Measurements from ENCODE around the gene ASB16.

DNA sequence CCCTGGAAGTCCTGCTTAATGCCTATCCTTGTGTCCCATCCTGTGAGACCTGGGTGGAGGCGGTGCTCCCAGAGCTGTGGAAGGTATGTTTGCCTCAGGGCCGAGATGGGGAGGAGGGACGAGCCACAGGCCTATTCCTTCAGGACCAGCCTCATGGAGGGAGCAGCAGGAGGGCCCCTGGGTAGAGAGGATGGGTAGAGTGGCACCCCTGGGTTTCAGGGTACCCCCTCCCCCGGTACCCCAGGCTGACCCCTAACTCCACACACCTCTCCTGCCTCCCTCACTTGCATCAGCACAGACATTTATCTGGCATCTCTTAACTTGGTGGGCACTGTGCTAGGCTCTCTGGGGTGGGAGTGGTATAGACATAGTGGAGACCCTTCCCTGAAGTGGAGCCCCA lies 7.1 kb downstream of the ASB16 start:
- TF ChIP-seq, protein P1, sequence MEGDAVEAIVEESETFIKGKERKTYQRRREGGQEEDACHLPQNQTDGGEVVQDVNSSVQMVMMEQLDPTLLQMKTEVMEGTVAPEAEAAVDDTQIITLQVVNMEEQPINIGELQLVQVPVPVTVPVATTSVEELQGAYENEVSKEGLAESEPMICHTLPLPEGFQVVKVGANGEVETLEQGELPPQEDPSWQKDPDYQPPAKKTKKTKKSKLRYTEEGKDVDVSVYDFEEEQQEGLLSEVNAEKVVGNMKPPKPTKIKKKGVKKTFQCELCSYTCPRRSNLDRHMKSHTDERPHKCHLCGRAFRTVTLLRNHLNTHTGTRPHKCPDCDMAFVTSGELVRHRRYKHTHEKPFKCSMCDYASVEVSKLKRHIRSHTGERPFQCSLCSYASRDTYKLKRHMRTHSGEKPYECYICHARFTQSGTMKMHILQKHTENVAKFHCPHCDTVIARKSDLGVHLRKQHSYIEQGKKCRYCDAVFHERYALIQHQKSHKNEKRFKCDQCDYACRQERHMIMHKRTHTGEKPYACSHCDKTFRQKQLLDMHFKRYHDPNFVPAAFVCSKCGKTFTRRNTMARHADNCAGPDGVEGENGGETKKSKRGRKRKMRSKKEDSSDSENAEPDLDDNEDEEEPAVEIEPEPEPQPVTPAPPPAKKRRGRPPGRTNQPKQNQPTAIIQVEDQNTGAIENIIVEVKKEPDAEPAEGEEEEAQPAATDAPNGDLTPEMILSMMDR (conservative IDR thresholded peaks at IDR 0.05 in 1 of 2, IDR thresholded peaks at IDR 0.05 in 1 of 2; ENCODE audit: low read depth in 1 of 2, low read length in 2 of 2) = no peak
- TF ChIP-seq EZH2 (IDR thresholded peaks at IDR 0.05; ENCODE audit: low read length, missing control alignments) = no peak
